Type B pancreatic cell (in vitro differentiated cells): Measurements from ENCODE around the gene ZNF385D. TPM values are rescaled to one million over a fixed set of nuclear protein-coding genes. Genes with fewer than 3 reads are reported as not detected.

Source experiments
- DNase-seq: peaks from one replicate; pipeline ENCODE4 v3.0.0; 2021; ENCODE audit warnings: mixed read lengths; ENCODE audit not compliant: unreplicated experiment; ENCODE audit errors: extremely low spot score
- H3K27ac Mint-ChIP-seq: 2 replicates; pipeline ENCODE4 v1.8.0; 2021; ENCODE audit warnings: mild to moderate bottlenecking, mixed read lengths
- H3K27me3 Mint-ChIP-seq: 2 replicates; pipeline ENCODE4 v1.8.0; 2021; ENCODE audit warnings: mixed read lengths
- H3K36me3 Mint-ChIP-seq: 2 replicates; pipeline ENCODE4 v1.8.0; 2021; ENCODE audit warnings: mixed read lengths
- H3K4me1 Mint-ChIP-seq: one replicate; pipeline ENCODE4 v1.8.0; 2021; ENCODE audit warnings: mixed read lengths; ENCODE audit not compliant: unreplicated experiment
- H3K4me3 Mint-ChIP-seq: 2 replicates; pipeline ENCODE4 v1.8.0; 2021; ENCODE audit warnings: mild to moderate bottlenecking, mixed read lengths
- H3K9me3 Mint-ChIP-seq: 2 replicates; pipeline ENCODE4 v1.8.0; 2021; ENCODE audit warnings: mixed read lengths
- CTCF ChIP-seq: fragments of 200-600 bp; sonication (generic); conservative IDR thresholded peaks from 2 replicates; pipeline ENCODE4 v1.5.0; 2021; ENCODE audit warnings: antibody characterized with exemption, mild to moderate bottlenecking
- total RNA-seq: library from RNA; stranded (reverse); gene quantifications from 2 replicates; pipeline ENCODE4 v1.2.1, GENCODE V29; 2021; ENCODE audit warnings: low replicate concordance

ZNF385D gene
- total RNA-seq, 1 donor from 2014 or later: 7.5 TPM

DNA sequence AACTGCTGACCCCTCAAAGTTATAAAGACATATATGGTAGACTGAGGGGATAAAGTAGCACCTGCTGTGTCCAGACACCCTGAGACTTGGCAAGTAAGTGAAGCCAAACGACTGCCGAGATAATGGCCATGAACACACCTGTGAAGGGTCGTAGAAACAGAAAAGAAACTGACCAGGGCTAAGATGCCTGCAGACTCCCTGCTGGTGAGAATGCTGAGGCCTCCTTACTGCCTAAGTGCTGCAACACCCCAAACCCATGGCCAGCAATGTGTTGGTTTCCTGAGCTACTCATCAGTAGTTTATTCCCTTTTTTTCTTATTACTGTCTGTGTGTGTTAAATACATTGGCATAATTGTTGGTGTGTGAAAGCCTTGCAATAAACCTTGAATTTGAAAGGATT lies 233.8 kb downstream of the ZNF385D start:
- DNase-seq: no peak
- no peak for TF ChIP-seq CTCF
- no peak overlapping the region for H3K27ac Mint-ChIP-seq

GRCh38 chr3:21515417-21515816 lies 235.6 kb downstream of the ZNF385D start:
- no peak for DNase-seq
- TF ChIP-seq CTCF: no peak
- Mint-ChIP-seq H3K36me3 (peaks cover 3% of the 10 kb centered on the region), H3K4me3 (no peak overlapping the region), H3K9me3 (no peaks in the 10 kb centered on the region), H3K27me3 (no peaks in the 10 kb centered on the region), H3K4me1 (no peaks in the 10 kb centered on the region), H3K27ac (no peak overlapping the region)

More for the DNA sequence above, 233.8 kb downstream of the ZNF385D start:
- Mint-ChIP-seq H3K4me3 (no peak overlapping the region), H3K4me1 (no peaks in the 10 kb centered on the region), H3K9me3 (no peaks in the 10 kb centered on the region), H3K36me3 (no peaks in the 10 kb centered on the region), H3K27me3 (no peaks in the 10 kb centered on the region)

DNA sequence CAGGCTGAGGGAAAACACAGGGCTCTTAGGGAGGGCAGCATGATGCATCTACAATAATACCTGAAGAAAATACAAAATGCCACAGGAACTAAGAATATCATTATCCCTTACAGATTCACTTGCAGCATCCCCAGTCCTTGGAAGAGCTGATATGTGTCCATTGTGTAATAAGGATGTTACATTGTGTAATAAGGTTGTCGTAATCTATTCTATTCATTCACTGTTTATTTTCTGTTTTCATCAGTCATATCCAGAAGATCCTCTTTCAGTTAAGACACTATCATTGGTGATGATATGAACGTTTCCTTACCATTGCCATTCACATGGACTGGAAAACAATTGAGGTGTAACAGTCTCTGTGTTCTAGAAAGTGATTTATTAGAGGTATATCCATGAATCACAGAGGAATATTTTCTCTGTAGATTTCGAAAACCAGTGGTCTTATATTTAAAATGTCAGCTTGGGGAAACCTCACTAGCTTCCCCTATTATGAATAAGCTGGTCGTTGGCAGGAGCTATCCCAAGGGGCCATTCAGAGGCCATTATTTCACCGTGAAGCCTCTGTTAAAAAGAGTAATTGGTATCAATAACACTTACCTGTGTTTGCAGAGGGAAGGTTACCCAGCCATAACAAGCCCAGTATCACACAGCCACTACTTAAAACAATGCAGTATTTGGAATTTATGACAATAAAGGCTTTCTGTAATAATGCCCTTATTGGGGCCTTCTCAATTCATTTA lies 241.1 kb downstream of the ZNF385D start:
- TF ChIP-seq CTCF: no peak
- Mint-ChIP-seq H3K36me3 (peaks cover 4% of the 10 kb centered on the region), H3K4me3 (no peak overlapping the region), H3K27me3 (peaks cover 2% of the 10 kb centered on the region), H3K27ac (no peak overlapping the region), H3K9me3 (no peaks in the 10 kb centered on the region), H3K4me1 (no peaks in the 10 kb centered on the region)
- no peak for DNase-seq

GRCh38 chr3:21508246-21508645 lies 242.8 kb downstream of the ZNF385D start:
- Mint-ChIP-seq H3K4me1 (no peaks in the 10 kb centered on the region), H3K36me3 (peaks cover 4% of the 10 kb centered on the region), H3K9me3 (no peaks in the 10 kb centered on the region), H3K4me3 (no peak overlapping the region), H3K27ac (no peak overlapping the region), H3K27me3 (peaks cover 3% of the 10 kb centered on the region)
- TF ChIP-seq CTCF: no peak
- DNase-seq: no peak

DNA sequence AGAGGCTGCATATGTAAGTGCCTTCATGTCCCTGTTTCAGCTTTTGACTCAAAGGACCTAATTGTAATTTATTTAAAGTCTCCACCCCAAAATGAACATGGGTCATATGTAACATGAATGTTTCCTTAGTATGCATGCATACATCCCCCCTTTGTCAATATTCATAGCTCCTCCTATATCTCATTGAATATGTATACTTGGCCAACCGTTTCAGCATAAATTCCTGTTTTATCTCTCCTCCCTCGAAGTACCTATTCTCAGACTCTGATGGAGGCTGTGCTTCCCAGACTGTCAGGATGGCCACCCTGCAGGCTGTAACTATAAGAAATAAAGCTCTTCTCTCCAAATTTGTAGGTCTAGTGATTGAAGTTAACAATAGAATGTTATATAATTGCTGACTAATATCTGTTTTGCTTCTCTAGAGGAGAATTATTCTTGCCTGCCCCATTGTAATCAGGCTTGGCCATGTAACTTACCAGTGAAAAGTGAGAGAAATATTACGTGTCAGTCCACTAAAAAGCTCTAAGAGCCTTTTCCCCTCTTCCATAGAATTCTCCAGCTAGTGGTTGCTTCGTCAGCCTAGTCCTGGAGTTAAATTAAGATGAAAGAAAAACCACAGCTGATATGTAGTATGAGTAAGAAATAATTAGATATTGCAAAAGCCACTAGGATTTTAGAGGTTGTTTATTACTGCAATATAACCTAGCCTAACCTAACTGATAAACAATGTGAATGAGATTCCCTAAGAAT lies 245.1 kb downstream of the ZNF385D start:
- no peak overlapping the region for H3K27ac Mint-ChIP-seq
- no peaks in the 10 kb centered on the region for H3K9me3 Mint-ChIP-seq
- peaks cover 4% of the 10 kb centered on the region for H3K4me1 Mint-ChIP-seq
- H3K27me3 Mint-ChIP-seq: peaks cover 3% of the 10 kb centered on the region
- TF ChIP-seq CTCF: no peak
- peaks cover 4% of the 10 kb centered on the region for H3K36me3 Mint-ChIP-seq
- H3K4me3 Mint-ChIP-seq: no peak overlapping the region
- no peak for DNase-seq
